K562 (cell line): Measurements from ENCODE around the gene CEACAM18. TPM values are rescaled to one million over a fixed set of nuclear protein-coding genes. Genes with fewer than 3 reads are reported as not detected.
A peak's percentile ranks its signal among the peaks of the same experiment; 100 is the strongest.

ENCODE experiments used
- ATAC-seq: fragments of 200-7000 bp; cut with Tn5 transposase; 3 replicates; pipeline ENCODE4 v1.9.1; 2020; ENCODE audit warnings: moderate library complexity
- Bru-seq: library from RNA; stranded (reverse); fragments of 400-500 nt; gene quantifications from one replicate; lab custom pipeline; 2021; lab: Mats Ljungman, UMichigan
- BruChase-seq, 2 experiments: library from RNA; stranded (reverse); fragments of 400-500 nt; gene quantifications; one replicate each; lab custom pipeline; 2021; lab: Mats Ljungman, UMichigan
- BruUV-seq: library from RNA; stranded (reverse); fragments of 400-500 nt; replicated peaks from 2 replicates; lab custom pipeline; 2021; lab: Mats Ljungman, UMichigan
- CTCF ChIA-PET: fragments of 300-600 bp; formaldehyde crosslinking; extraction: SDS; loops from one replicate; lab custom pipeline; 2021; ENCODE audit warnings: low intra/inter-chr PET ratio; lab: Yijun Ruan, JAX
- POLR2A ChIA-PET: fragments of 300-600, 350-650 bp; sonication (Branson Sonifier 250); formaldehyde crosslinking; extraction: SDS; loops from one replicate; lab custom pipeline; 2021; ENCODE audit warnings: antibody characterized with exemption, inconsistent platforms; lab: Yijun Ruan, JAX
- DNase-seq, 4 experiments: peaks; one replicate each; pipeline versions ENCODE4 v3.0.0 to v3.0.0-alpha.2; 2011 to 2018; ENCODE audit warnings: low spot score in 3 of 4, mixed read lengths in 3 of 4; ENCODE audit errors: extremely low read depth in 1 of 4
- FAIRE-seq: peaks from 2 replicates; lab custom pipeline; 2011; peaks lifted over from hg19 to GRCh38; lab: Jason Lieb, UNC
- H2AFZ ChIP-seq: 2 replicates; pipeline ENCODE4 v1.6.0; 2011; ENCODE audit warnings: low read depth, low read length, control low read depth, inconsistent platforms
- H3K27ac ChIP-seq: fragments of 200-600 bp; 3 replicates; pipeline ENCODE4 v1.8.0; 2011; ENCODE audit warnings: low read depth, mild to moderate bottlenecking, control low read depth, inconsistent platforms, low read length, moderate library complexity, mixed read lengths; ENCODE audit errors: extremely low read depth
- H3K27me3 ChIP-seq, 2 experiments: fragments of 300-600 bp in 1 of 2; 2 replicates in 1 of 2; 3 replicates in 1 of 2; pipeline versions ENCODE4 v1.6.0 to v1.8.0; 2011; ENCODE audit warnings: inconsistent platforms in 2 of 2, low read length in 2 of 2, mild to moderate bottlenecking in 1 of 2, mixed read lengths in 1 of 2, moderate library complexity in 1 of 2; ENCODE audit not compliant: control insufficient read depth in 2 of 2, insufficient read depth in 2 of 2
- H3K36me3 ChIP-seq: fragments of 300-600 bp; 3 replicates; pipeline ENCODE4 v1.8.0; 2011; ENCODE audit warnings: mild to moderate bottlenecking, low read length, inconsistent platforms; ENCODE audit not compliant: control insufficient read depth, insufficient read depth
- H3K4me1 ChIP-seq, 2 experiments: fragments of 200-600 bp in 1 of 2; replicated peaks in 1 of 2; 2 replicates in 1 of 2; 3 replicates in 1 of 2; pipeline versions ENCODE4 v1.5.1 to v1.8.0; 2011; ENCODE audit warnings: inconsistent platforms in 2 of 2, low read length in 2 of 2, mild to moderate bottlenecking in 1 of 2, mixed read lengths in 1 of 2, moderate library complexity in 1 of 2; ENCODE audit not compliant: control insufficient read depth in 2 of 2, insufficient read depth in 2 of 2
- H3K4me2 ChIP-seq: 2 replicates; pipeline ENCODE4 v1.6.1; 2011; ENCODE audit warnings: low read length, control low read depth, inconsistent platforms, mixed read lengths; ENCODE audit not compliant: insufficient read depth
- H3K4me3 ChIP-seq: fragments of 200-600 bp; sonication (generic), shearing (Covaris generic); 2 replicates; pipeline ENCODE4 v1.5.1; 2016; ENCODE audit warnings: control low read depth, inconsistent platforms
- H3K79me2 ChIP-seq: fragments of 200-600 bp; 3 replicates; pipeline ENCODE4 v1.8.0; 2011; ENCODE audit warnings: low read length, inconsistent platforms; ENCODE audit not compliant: control insufficient read depth, insufficient read depth
- H3K9ac ChIP-seq, 2 experiments: 2 replicates each; pipeline versions ENCODE4 v1.6.0 to v1.6.1; 2011; ENCODE audit warnings: low read depth in 2 of 2, low read length in 2 of 2, control low read depth in 1 of 2, inconsistent platforms in 1 of 2, mild to moderate bottlenecking in 1 of 2, mixed read lengths in 1 of 2; ENCODE audit not compliant: insufficient read depth in 1 of 2
- H3K9me1 ChIP-seq: one replicate; pipeline ENCODE4 v1.6.0; 2011; ENCODE audit warnings: inconsistent platforms, mild to moderate bottlenecking, low read length, moderate library complexity; ENCODE audit not compliant: control insufficient read depth, insufficient read depth
- H3K9me3 ChIP-seq: replicated peaks from 2 replicates; pipeline ENCODE4 v1.5.1; 2011; ENCODE audit warnings: low read depth, low read length, inconsistent platforms; ENCODE audit not compliant: control insufficient read depth, insufficient read depth
- H4K20me1 ChIP-seq: replicated peaks from 2 replicates; pipeline ENCODE4 v1.6.1; 2011; ENCODE audit warnings: low read length, inconsistent platforms, mixed read lengths; ENCODE audit not compliant: control insufficient read depth, insufficient read depth
- E4F1 ChIP-seq: fragments of 250-450 bp; sonication (Bioruptor Pico); IDR thresholded peaks from 2 replicates; pipeline ENCODE4 v1.5.0; 2021; ENCODE audit warnings: mild to moderate bottlenecking, borderline replicate concordance
- ELF2 ChIP-seq: fragments of 250-450 bp; sonication (Bioruptor Pico); IDR thresholded peaks from 2 replicates; pipeline ENCODE4 v1.5.0; 2021; ENCODE audit warnings: mild to moderate bottlenecking
- EZH2 ChIP-seq: IDR thresholded peaks from 2 replicates; pipeline ENCODE4 v1.6.1; 2012; ENCODE audit warnings: low read depth, mild to moderate bottlenecking, inconsistent platforms, low read length, borderline replicate concordance
- LCOR ChIP-seq: sonication (generic); formaldehyde crosslinking; IDR thresholded peaks from 2 replicates; pipeline ENCODE4 v1.8.0; 2022; ENCODE audit warnings: mild to moderate bottlenecking, missing genetic modification reagents
- MEF2D ChIP-seq: conservative IDR thresholded peaks from 2 replicates; pipeline ENCODE4 v1.6.1; 2016; ENCODE audit warnings: low read depth, missing genetic modification characterization, missing compliant biosample characterization
- POLR2AphosphoS2 ChIP-seq: IDR thresholded peaks from 2 replicates; pipeline ENCODE4 v1.6.1; 2012; ENCODE audit warnings: low read length, improper control_type of control experiment
- POLR2B ChIP-seq: fragments of 450-650 bp; IDR thresholded peaks from 2 replicates; pipeline ENCODE4 v1.6.1; 2018; ENCODE audit warnings: low read depth; ENCODE audit not compliant: partially characterized antibody
- TCF7L2 ChIP-seq: fragments of 150-350 bp; IDR thresholded peaks from 2 replicates; pipeline ENCODE4 v1.6.1; 2016; ENCODE audit warnings: low read depth, mild to moderate bottlenecking, low read length, moderate library complexity
- WGBS: fragments of 100-300 bp; shearing (Covaris generic); methylation state at CpG from one replicate; pipeline ENCODE4 v1.1.6; 2016; ENCODE audit warnings: low coverage, mixed read lengths; ENCODE audit not compliant: insufficient coverage; ENCODE audit errors: missing lambda C conversion rate; 5-methylcytosine and 5-hydroxymethylcytosine counted together
- in situ Hi-C: fragments of 300-500 bp; cut with MboI; formaldehyde crosslinking; loops from 4 replicates; pipeline ENCODE4 v1.15.0; 2018; ENCODE audit warnings: inconsistent platforms, mixed read lengths
- intact Hi-C: fragments of 100-400 bp; cut with micrococcal nuclease; formaldehyde crosslinking; loops from 2 replicates; pipeline ENCODE4 v1.14.2; 2022
- long read RNA-seq, 3 experiments: library from polyadenylated mRNA in 2 of 3; library from RNA in 1 of 3; unstranded in 2 of 3; stranded (forward) in 1 of 3; transcript quantifications; one replicate each; pipeline ENCODE4 v2.0.0, GENCODE V29; 2019 to 2022
- polyA minus RNA-seq, 3 experiments: library from RNA; depleted of rRNA, polyadenylated mRNA; stranded (reverse); fragments of >200 nt; gene quantifications; 2 replicates each; pipeline ENCODE4 v1.2.3, GENCODE V29; 2011
- polyA plus RNA-seq, 8 experiments: library from polyadenylated mRNA; depleted of rRNA in 4 of 8; stranded (reverse) in 5 of 8; unstranded in 3 of 8; fragments of >200 nt; fragmentation: Nextera tagmentation in 2 of 8; fragmentation: Illumina TruSeq in 1 of 8; extraction: Ambion mirVana in 2 of 8; extraction: Trizol in 1 of 8; gene quantifications; 2 replicates each; pipeline versions ENCODE4 v1.2.1 to v1.2.3, GENCODE V29; 2011 to 2014; ENCODE audit warnings: inconsistent platforms in 1 of 8, missing spikeins in 1 of 8
- total RNA-seq, 7 experiments: library from RNA; depleted of rRNA in 6 of 7; stranded (reverse); fragments of >200 nt in 6 of 7; fragmentation: Illumina TruSeq in 2 of 7; extraction: Trizol in 2 of 7; gene quantifications; 2 replicates each; pipeline versions ENCODE4 v1.2.1 to v1.2.3, GENCODE V29; 2011 to 2021; ENCODE audit warnings: low replicate concordance in 1 of 7
- TF ChIP-seq, protein P1 (sequence below): sonication (generic); formaldehyde crosslinking; IDR thresholded peaks from 2 replicates; pipeline ENCODE4 v1.8.0; 2023; ENCODE audit warnings: mild to moderate bottlenecking, missing genetic modification reagents

CEACAM18 gene
- 0.67 and 0.93 TPM in 2 replicates for total RNA-seq (2011; cell fraction: chromatin; rRNA removed; ENCODE audit: low replicate concordance)
- total RNA-seq (2011; cell fraction: nucleolus; rRNA removed) = 0.17 and 0.66 TPM in 2 replicates
- 1.0 and 1.4 TPM in 2 replicates for total RNA-seq (2011; cell fraction: nucleoplasm; rRNA removed)
- 0.09 and 0.16 TPM in 2 replicates for total RNA-seq (2014; rRNA removed)
- 0.22 TPM in 1 of 2 replicates, not detected in the other for total RNA-seq (2014; rRNA removed; fragmentation: Illumina TruSeq; extraction: Trizol)
- total RNA-seq (2015; rRNA removed; fragmentation: Illumina TruSeq; extraction: Trizol) = 0.18 and 0.23 TPM in 2 replicates
- 0.16 and 0.24 TPM in 2 replicates for total RNA-seq (2021)
- polyA plus RNA-seq (2011; rRNA removed) = 0.07 and 0.11 TPM in 2 replicates
- polyA plus RNA-seq (2011; cell fraction: cytosol; rRNA removed) = 0.07 TPM in 1 of 2 replicates, not detected in the other
- 0.11 and 0.13 TPM in 2 replicates for polyA plus RNA-seq (2011; cell fraction: nucleus; rRNA removed)
- 0.06 and 0.13 TPM in 2 replicates for polyA plus RNA-seq (2012)
- polyA plus RNA-seq (2014; fragmentation: Illumina TruSeq; extraction: Trizol) = not detected in 2 replicates
- under 1 TPM in 1 of 2 experiments, not detected in 1; 0.08 TPM for polyA plus RNA-seq (2014; fragmentation: Nextera tagmentation; extraction: Ambion mirVana)
- not detected in 2 replicates for polyA plus RNA-seq (2014; rRNA removed)
- 0.60 TPM in 1 of 2 replicates, not detected in the other for polyA minus RNA-seq (2011; rRNA and poly(A)+ RNA removed)
- not detected in 2 replicates for polyA minus RNA-seq (2011; cell fraction: cytosol; rRNA and poly(A)+ RNA removed)
- polyA minus RNA-seq (2011; cell fraction: nucleus; rRNA and poly(A)+ RNA removed) = 0.56 TPM in 1 of 2 replicates, not detected in the other
- Bru-seq, nascent RNA = percentile 44 among the genes with signal in this experiment
- BruChase-seq, experiment 1, labeled RNA remaining after a 2-hour chase = percentile 30 among the genes with signal in this experiment
- BruChase-seq, experiment 2, labeled RNA remaining after a 6-hour chase = percentile 29 among the genes with signal in this experiment
- long read RNA-seq, experiment 1 = 0 reads
- long read RNA-seq, experiment 2 = 0 reads
- long read RNA-seq, experiment 3 = 0 reads

- peak; percentile 80 for ATAC-seq
- in situ Hi-C loops (loop anchor here (10.0 kb wide), 2 partner anchors 86 to 176 kb away; no protein-coding TSS in a partner anchor), intact Hi-C loops (no loop called here)
- Histone ChIP-seq H3K27ac (no peak within 1 kb of the TSS; the same call in 2 of the 3 replicates), H3K79me2 (peaks cover 2% of the 10 kb centered on the region; the same call in 2 of the 3 replicates), H3K36me3 (peaks cover 14% of the 10 kb centered on the region; the same call in 2 of the 3 replicates), H3K4me1 (peaks cover 13 to 20% of the 10 kb centered on the region in 2 experiments), H3K9ac (peak within 1 kb of the TSS in 1 of 2 experiments; percentile 47; a peak in 2 of 4 replicates), H4K20me1 (no peaks in the 10 kb centered on the region), H3K27me3 (no peaks in the 10 kb centered on the region), H2AFZ (no peak within 1 kb of the TSS), H3K9me3 (peaks cover 2% of the 10 kb centered on the region; the same call in 1 of the 2 replicates), H3K4me2 (peak within 1 kb of the TSS; percentile 30; the same call in 1 of the 2 replicates), H3K4me3 (no peak within 1 kb of the TSS), H3K9me1 (no peaks in the 10 kb centered on the region)
- CTCF ChIA-PET = interaction anchor here (0.6 kb wide), 1 partner anchor 973 kb away, joined by 6 read pairs; no protein-coding TSS in a partner anchor
- 43% methylated on average over 16 of the region's 17 CpGs for WGBS
- DNase-seq = peak; percentile 26 to 55 (median 34)
- no TSS peak for BruUV-seq
- POLR2A ChIA-PET = interaction anchor here (1.2 to 3.1 kb wide), 4 partner anchors 9 to 69 kb away, joined by 3 to 12 read pairs (median 4); no protein-coding TSS in a partner anchor
- no peak for FAIRE-seq
- no peak for TF ChIP-seq LCOR (CRISPR knock-in tag)
- TF ChIP-seq TCF7L2 = no peak
- peak; percentile 71 for TF ChIP-seq POLR2AphosphoS2
- peak; percentile 37 for TF ChIP-seq POLR2B
- TF ChIP-seq, protein P1, sequence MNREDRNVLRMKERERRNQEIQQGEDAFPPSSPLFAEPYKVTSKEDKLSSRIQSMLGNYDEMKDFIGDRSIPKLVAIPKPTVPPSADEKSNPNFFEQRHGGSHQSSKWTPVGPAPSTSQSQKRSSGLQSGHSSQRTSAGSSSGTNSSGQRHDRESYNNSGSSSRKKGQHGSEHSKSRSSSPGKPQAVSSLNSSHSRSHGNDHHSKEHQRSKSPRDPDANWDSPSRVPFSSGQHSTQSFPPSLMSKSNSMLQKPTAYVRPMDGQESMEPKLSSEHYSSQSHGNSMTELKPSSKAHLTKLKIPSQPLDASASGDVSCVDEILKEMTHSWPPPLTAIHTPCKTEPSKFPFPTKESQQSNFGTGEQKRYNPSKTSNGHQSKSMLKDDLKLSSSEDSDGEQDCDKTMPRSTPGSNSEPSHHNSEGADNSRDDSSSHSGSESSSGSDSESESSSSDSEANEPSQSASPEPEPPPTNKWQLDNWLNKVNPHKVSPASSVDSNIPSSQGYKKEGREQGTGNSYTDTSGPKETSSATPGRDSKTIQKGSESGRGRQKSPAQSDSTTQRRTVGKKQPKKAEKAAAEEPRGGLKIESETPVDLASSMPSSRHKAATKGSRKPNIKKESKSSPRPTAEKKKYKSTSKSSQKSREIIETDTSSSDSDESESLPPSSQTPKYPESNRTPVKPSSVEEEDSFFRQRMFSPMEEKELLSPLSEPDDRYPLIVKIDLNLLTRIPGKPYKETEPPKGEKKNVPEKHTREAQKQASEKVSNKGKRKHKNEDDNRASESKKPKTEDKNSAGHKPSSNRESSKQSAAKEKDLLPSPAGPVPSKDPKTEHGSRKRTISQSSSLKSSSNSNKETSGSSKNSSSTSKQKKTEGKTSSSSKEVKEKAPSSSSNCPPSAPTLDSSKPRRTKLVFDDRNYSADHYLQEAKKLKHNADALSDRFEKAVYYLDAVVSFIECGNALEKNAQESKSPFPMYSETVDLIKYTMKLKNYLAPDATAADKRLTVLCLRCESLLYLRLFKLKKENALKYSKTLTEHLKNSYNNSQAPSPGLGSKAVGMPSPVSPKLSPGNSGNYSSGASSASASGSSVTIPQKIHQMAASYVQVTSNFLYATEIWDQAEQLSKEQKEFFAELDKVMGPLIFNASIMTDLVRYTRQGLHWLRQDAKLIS (CRISPR knock-in tag) = no peak
- 0 out of 2 replicates have a peak, but pooled peaks have one; percentile 46 for TF ChIP-seq ELF2 (CRISPR knock-in tag)
- TF ChIP-seq E4F1 (CRISPR knock-in tag) = 0 out of 2 replicates have a peak, but pooled peaks have one; percentile 20
- no peak for TF ChIP-seq MEF2D (tag)
- no peak for TF ChIP-seq EZH2
Measured at GRCh38 chr19:51478381-51479234, at the start of gene CEACAM18. Gene CEACAM18 (plus strand): TSS chr19:51478539.
